ENCODE data around the gene ATP13A4. TPM values are rescaled to one million over a fixed set of nuclear protein-coding genes. Genes with fewer than 3 reads are reported as not detected.
"Not testable (repeated sequence)": the region's sequence is repeated elsewhere in the genome, so short reads cannot be mapped to it uniquely, and the experiment has no call there.

ATP13A4 gene
- total RNA-seq, 1 donor from 2014 or later, result 2.1 TPM

- DNase-seq (ENCODE audit: low spot score), result no peak
Measured at GRCh38 chr3:193560870-193561269, 6.2 kb upstream of the ATP13A4 start.

- no peak for DNase-seq (ENCODE audit: low spot score)
Measured at GRCh38 chr3:193560091-193560490, 5.4 kb upstream of the ATP13A4 start.

- no peak for DNase-seq (ENCODE audit: low spot score)
Measured at GRCh38 chr3:193559100-193559499, 4.4 kb upstream of the ATP13A4 start.

- DNase-seq (ENCODE audit: low spot score), result no peak
Measured at GRCh38 chr3:193556841-193557240, 2.1 kb upstream of the ATP13A4 start.

- no peak for DNase-seq (ENCODE audit: low spot score)
Measured at GRCh38 chr3:193553586-193553985, 1.1 kb downstream of the ATP13A4 start.

GRCh38 chr3:193552923-193553322, 1.8 kb downstream of the ATP13A4 start:
- no peak for DNase-seq (ENCODE audit: low spot score)

- no peak for DNase-seq (ENCODE audit: low spot score)
Measured at GRCh38 chr3:193548406-193548805, 6.3 kb downstream of the ATP13A4 start.

- no peak for DNase-seq (ENCODE audit: low spot score)
Measured at GRCh38 chr3:193546129-193546528, 8.6 kb downstream of the ATP13A4 start.

- no peak for DNase-seq (ENCODE audit: low spot score)
Measured at GRCh38 chr3:193545304-193545703, 9.4 kb downstream of the ATP13A4 start.

- no peak for DNase-seq (ENCODE audit: low spot score)
Measured at GRCh38 chr3:193544289-193544688, 10.4 kb downstream of the ATP13A4 start.

GRCh38 chr3:193530231-193531165, 24.2 kb downstream of the ATP13A4 start:
- DNase-seq (ENCODE audit: low spot score), result no peak

- not testable (repeated sequence) for DNase-seq (ENCODE audit: low spot score)
Measured at GRCh38 chr3:193526085-193526484, 28.6 kb downstream of the ATP13A4 start.

GRCh38 chr3:193522473-193522872, 32.2 kb downstream of the ATP13A4 start:
- no peak for DNase-seq (ENCODE audit: low spot score)

- no peak for DNase-seq (ENCODE audit: low spot score)
Measured at GRCh38 chr3:193520738-193521137, 34.0 kb downstream of the ATP13A4 start.

GRCh38 chr3:193515966-193516365, 38.7 kb downstream of the ATP13A4 start:
- DNase-seq (ENCODE audit: low spot score), result no peak

- no peak for DNase-seq (ENCODE audit: low spot score)
Measured at GRCh38 chr3:193510154-193510553, 44.5 kb downstream of the ATP13A4 start.

- no peak for DNase-seq (ENCODE audit: low spot score)
Measured at GRCh38 chr3:193509103-193509965, 45.4 kb downstream of the ATP13A4 start.

- no peak for DNase-seq (ENCODE audit: low spot score)
Measured at GRCh38 chr3:193508108-193508507, 46.6 kb downstream of the ATP13A4 start.

- no peak for DNase-seq (ENCODE audit: low spot score)
Measured at GRCh38 chr3:193507566-193507965, 47.1 kb downstream of the ATP13A4 start.

- DNase-seq (ENCODE audit: low spot score), result no peak
Measured at GRCh38 chr3:193506921-193507320, 47.8 kb downstream of the ATP13A4 start.

GRCh38 chr3:193502871-193503270, 51.8 kb downstream of the ATP13A4 start:
- DNase-seq (ENCODE audit: low spot score), result no peak

- no peak for DNase-seq (ENCODE audit: low spot score)
Measured at GRCh38 chr3:193499801-193500485, 54.8 kb downstream of the ATP13A4 start.
